Central memory CD8-positive, alpha-beta T cell (primary cell): ENCODE measurements around the gene KRT84.

Experiments
- ATAC-seq: fragments of 150-1000 bp; cut with Tn5 transposase; replicated peaks from 2 replicates; pipeline ENCODE4 v1.10.0; 2022; ENCODE audit warnings: mild to moderate bottlenecking, moderate FRiP score, moderate number of reproducible peaks; ENCODE audit not compliant: poor library complexity, severe bottlenecking; ENCODE audit errors: extremely low read depth
- DNase-seq, 2 donors: peaks; one replicate each; pipeline ENCODE4 v3.0.0; 2021; ENCODE audit warnings: low spot score in 2 of 2
- H3K27ac Mint-ChIP-seq: one replicate; pipeline ENCODE4 v1.8.0; 2022; ENCODE audit warnings: low read depth, mild to moderate bottlenecking, moderate library complexity, mixed read lengths
- H3K27me3 Mint-ChIP-seq: one replicate; pipeline ENCODE4 v1.8.0; 2022; ENCODE audit warnings: mixed read lengths
- H3K36me3 Mint-ChIP-seq: one replicate; pipeline ENCODE4 v1.8.0; 2022; ENCODE audit warnings: mild to moderate bottlenecking, moderate library complexity, mixed read lengths; ENCODE audit not compliant: insufficient read depth
- H3K4me1 Mint-ChIP-seq: one replicate; pipeline ENCODE4 v1.8.0; 2022; ENCODE audit warnings: mixed read lengths
- H3K4me3 Mint-ChIP-seq: one replicate; pipeline ENCODE4 v1.8.0; 2022; ENCODE audit warnings: mild to moderate bottlenecking, moderate library complexity, mixed read lengths
- H3K9me3 Mint-ChIP-seq: one replicate; pipeline ENCODE4 v1.8.0; 2022; ENCODE audit warnings: mixed read lengths

Gene KRT84

DNA sequence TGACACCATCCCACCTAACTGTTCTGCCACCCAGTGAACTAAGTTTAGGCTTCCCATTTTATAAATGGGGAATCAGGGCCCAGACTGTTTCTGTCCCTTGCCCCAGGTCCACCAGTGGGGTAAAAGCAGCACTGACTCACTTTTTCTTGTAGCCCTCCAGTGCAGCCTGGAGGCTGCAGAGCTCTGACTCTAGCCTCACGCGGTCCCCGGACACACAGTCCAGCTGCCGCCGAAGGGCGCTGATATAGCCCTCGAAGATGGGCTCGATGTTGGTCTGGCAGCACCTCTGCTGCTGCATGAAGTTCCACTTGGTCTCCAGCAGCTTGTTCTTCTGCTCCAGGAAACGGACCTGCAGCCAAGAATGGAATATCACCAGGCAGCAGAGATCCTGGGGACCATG, 18.1 kb upstream of the KRT84 start:
- no peak for DNase-seq
- H3K4me1 Mint-ChIP-seq = no peaks in the 10 kb centered on the region

DNA sequence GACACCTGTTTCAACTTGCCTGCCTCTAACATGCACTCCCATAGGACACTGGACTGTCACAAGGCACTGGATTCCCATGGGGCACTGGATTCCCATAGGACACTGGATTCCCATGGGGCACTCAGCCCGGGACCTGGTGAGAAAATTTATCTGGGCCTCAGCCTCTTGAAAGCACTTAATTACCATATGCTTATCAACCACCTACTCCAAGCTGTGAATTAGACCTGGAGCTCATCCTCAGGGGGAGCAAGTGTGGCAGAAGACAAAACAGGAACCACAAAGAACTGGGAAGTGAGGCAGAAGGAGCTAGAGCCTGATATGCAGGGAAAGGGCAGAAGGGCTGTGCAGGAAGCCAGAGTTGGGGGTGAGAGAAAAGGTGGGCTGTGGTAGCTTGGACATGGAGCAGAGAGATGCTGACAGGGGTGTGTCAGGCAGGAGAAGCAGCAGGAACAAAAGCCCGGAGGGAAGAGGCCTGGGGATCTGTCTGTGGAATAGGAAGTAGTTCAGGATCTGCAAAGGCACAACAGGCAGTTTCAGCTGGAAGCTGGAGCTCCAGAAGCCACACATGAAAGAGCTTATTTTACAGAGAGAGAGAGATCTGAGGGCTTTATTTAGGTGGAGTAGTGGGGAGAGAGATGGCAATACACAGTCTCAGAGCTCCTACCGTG, 17.6 kb upstream of the KRT84 start:
- Mint-ChIP-seq H3K36me3 (no peaks in the 10 kb centered on the region), H3K4me3 (no peak overlapping the region), H3K4me1 (no peaks in the 10 kb centered on the region), H3K27ac (no peak overlapping the region), H3K9me3 (no peaks in the 10 kb centered on the region), H3K27me3 (peaks cover 45% of the 10 kb centered on the region)
- ATAC-seq (no peak), DNase-seq (no peak)

More for the DNA sequence above, 18.1 kb upstream of the KRT84 start:
- Mint-ChIP-seq H3K27me3 (peaks cover 50% of the 10 kb centered on the region), H3K36me3 (no peaks in the 10 kb centered on the region), H3K9me3 (no peaks in the 10 kb centered on the region), H3K27ac (no peak overlapping the region), H3K4me3 (no peak overlapping the region)
- no peak for ATAC-seq

DNA sequence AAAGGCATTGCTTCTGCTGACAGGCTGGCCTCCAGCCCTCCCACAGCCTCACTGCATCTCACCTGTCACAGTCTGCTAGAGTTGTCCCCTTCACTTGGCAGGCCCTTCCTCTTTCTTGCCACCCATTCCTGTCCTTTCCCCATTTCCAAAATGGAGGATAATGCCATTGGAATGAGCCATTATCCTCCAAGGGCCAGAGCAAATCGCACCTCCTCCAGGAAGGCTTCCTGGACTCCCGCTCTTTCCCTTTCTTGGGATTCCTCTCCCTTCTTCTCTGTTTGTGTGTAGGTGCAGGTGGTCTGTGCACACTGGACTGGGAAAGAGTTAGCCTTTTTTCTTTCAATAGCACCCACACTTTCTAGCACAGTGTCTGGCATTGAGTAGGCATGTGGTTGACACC, 16.9 kb upstream of the KRT84 start:
- no peaks in the 10 kb centered on the region for H3K4me1 Mint-ChIP-seq
- H3K27ac Mint-ChIP-seq = no peak overlapping the region
- H3K9me3 Mint-ChIP-seq = no peaks in the 10 kb centered on the region
- DNase-seq = no peak
- no peak for ATAC-seq
- peaks cover 41% of the 10 kb centered on the region for H3K27me3 Mint-ChIP-seq
- no peak overlapping the region for H3K4me3 Mint-ChIP-seq
- H3K36me3 Mint-ChIP-seq = no peaks in the 10 kb centered on the region

DNA sequence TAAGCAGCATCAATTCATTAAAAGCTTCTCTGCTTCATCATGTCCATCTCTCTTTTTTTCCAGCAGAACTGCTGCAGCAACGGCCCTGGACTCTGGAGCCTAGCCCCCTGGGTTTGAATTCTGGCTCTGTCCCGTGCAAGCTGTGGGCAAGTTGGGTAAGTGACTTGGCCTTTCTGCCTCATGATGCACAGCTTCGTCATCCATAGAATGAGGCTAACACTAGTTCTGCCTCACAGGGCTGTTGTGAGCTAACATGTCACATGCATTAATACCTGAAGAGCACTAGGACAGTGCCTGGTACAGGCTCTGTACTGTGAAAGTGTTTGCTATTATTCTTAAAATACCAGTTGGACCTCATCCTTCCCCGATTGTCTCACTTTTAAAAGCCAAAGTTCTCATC, 16.5 kb upstream of the KRT84 start:
- Mint-ChIP-seq H3K9me3 (no peaks in the 10 kb centered on the region), H3K4me3 (no peak overlapping the region), H3K4me1 (no peaks in the 10 kb centered on the region), H3K36me3 (no peaks in the 10 kb centered on the region), H3K27ac (no peak overlapping the region), H3K27me3 (peaks cover 43% of the 10 kb centered on the region)
- DNase-seq (no peak), ATAC-seq (no peak)

DNA sequence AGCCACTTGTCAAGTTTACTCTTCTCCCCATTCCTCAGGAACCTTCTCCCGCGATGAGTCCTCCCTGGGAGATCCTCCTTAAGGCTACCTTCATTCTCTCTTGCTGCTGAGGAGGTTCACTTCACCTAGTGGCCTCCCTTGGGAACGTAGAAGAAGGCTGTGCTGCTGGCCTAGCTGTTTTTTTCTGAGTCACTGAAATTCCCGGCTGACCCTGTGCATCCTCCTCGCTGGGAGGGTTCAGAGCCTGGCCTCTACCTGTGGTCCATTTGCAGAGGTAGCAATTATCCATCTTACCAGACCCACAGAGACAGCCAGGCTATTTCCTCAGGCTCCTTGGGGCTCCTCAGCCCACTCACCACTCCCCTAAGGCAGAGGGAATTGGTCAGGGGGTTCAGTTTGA, 16.1 kb upstream of the KRT84 start:
- Mint-ChIP-seq H3K4me3 (no peak overlapping the region), H3K36me3 (no peaks in the 10 kb centered on the region), H3K9me3 (no peaks in the 10 kb centered on the region), H3K27ac (no peak overlapping the region), H3K4me1 (no peaks in the 10 kb centered on the region), H3K27me3 (peaks cover 47% of the 10 kb centered on the region)
- DNase-seq = no peak
- ATAC-seq = no peak

DNA sequence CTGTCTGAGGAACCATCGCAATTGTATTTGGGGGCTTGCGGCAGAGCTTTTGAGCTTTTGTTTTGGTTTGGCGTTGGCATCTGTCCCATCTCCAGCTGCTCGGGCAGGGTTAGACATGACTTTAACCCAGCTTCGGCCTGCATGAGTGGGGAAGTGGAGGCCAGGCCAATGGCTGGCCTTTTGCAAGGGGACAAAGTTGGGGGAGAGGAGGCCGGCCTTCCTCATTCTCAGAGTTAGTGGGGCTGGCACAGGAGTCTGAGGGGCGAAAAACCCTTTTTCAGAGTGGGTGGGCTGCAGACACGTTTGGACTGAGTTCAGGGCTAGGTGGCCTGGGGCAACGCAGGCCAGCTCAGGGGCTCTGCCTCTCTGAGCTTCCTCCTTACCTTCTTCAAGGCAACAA, 15.5 kb upstream of the KRT84 start:
- ATAC-seq (no peak), DNase-seq (no peak)
- Mint-ChIP-seq H3K9me3 (no peaks in the 10 kb centered on the region), H3K27ac (no peak overlapping the region), H3K4me3 (no peak overlapping the region), H3K4me1 (no peaks in the 10 kb centered on the region), H3K27me3 (peaks cover 52% of the 10 kb centered on the region), H3K36me3 (no peaks in the 10 kb centered on the region)

DNA sequence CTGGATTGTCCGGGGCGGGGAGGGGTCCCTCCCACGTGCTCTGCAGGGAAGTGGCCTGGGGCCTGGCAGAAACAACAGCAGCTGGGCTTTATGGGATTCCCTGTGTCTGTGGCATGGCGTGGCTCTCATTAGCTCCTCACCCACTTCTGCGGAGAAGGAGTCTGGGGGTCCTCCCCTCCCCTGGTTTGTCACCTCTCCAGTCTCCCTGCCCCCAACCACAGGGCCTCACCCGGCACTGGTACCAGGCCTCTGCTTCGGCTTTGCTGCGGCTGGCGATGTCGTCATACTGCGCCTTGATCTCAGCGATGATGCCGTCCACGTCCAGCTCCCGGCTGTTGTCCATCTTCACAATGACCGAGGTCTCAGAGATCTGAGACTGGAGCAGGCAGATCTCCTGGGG, 14.3 kb upstream of the KRT84 start:
- H3K36me3 Mint-ChIP-seq = no peaks in the 10 kb centered on the region
- H3K4me3 Mint-ChIP-seq = no peak overlapping the region
- H3K27ac Mint-ChIP-seq = no peak overlapping the region
- no peaks in the 10 kb centered on the region for H3K9me3 Mint-ChIP-seq
- ATAC-seq (no peak), DNase-seq (no peak)
- H3K27me3 Mint-ChIP-seq = peaks cover 64% of the 10 kb centered on the region
- H3K4me1 Mint-ChIP-seq = no peaks in the 10 kb centered on the region

DNA sequence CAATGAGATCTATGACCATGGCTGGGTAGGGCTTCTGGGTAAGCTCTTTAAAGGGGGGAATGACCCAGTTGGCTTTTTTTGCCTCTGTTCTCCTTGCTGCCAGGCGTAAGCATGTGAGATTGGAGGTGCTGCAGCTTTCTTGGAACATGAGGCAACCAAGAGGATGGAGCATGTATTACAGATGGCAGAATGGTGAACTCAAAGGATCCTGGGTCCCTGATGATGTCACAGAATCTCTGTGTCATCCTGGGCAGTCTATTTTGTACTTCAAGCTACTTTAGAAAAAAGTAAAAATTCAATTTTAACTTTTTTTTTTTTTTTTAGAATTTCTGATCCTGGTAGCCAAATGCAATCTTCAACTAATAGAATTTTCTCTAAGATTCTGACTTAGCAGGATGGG, 12.7 kb upstream of the KRT84 start:
- DNase-seq (no peak), ATAC-seq (no peak)
- no peak overlapping the region for H3K4me3 Mint-ChIP-seq
- no peaks in the 10 kb centered on the region for H3K36me3 Mint-ChIP-seq
- H3K4me1 Mint-ChIP-seq = no peaks in the 10 kb centered on the region
- no peak overlapping the region for H3K27ac Mint-ChIP-seq
- no peaks in the 10 kb centered on the region for H3K9me3 Mint-ChIP-seq
- peaks cover 72% of the 10 kb centered on the region for H3K27me3 Mint-ChIP-seq

DNA sequence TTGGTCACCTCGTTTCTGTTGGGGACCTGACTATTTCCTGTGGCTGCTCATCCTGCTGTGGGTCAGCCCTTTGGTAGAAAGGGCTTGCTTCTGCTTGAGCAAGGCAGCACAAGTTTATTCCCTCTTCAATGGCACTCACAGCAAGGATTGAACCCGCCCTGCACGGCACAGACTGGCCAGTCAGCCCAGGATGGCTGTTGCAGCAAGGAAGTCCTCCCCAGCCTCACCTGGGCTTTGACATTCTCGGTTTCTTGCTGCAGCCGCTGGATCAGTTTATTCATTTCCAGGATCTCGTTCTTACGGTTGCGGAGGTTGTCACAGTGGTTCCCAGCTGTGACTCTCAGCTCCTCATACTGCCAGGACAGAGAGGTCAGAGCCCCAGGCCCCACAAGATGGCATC, 11.2 kb upstream of the KRT84 start:
- no peak for ATAC-seq
- Mint-ChIP-seq H3K4me3 (no peak overlapping the region), H3K9me3 (no peaks in the 10 kb centered on the region), H3K27ac (no peak overlapping the region), H3K36me3 (no peaks in the 10 kb centered on the region), H3K27me3 (peaks cover 59% of the 10 kb centered on the region), H3K4me1 (no peaks in the 10 kb centered on the region)
- no peak for DNase-seq

DNA sequence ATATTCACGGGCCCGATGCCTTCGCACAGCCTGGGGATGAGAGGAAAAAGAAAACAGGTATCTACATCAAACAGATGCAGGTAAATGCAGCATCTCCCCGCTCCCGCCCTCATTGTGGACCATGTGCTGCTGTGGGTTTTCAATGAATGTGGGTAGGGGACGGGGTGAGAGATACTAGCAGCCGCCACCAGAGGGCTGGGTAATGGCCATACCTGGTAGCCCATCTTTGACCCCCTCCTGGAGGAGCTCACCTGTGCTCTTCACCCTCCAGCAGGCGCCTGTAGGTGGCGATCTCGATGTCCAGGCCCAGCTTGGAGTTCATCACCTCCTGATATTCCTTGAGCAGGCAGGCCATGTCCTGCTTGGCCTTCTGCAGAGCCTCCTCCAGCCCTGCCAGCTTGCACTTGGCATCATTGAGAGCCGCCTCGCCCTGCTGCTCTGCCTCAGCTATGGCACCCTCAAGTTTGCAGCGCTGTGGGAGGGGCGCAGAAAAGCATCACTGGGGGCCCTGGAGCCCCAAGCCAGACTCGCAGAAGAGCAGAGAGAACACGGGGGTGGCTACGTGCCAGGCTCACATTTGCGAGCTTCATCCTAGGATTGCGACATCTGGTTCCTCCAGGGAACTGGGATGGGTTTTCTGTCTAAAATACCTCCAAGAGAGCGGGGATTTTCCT, 10.4 kb upstream of the KRT84 start:
- no peak for ATAC-seq
- Mint-ChIP-seq H3K27me3 (peaks cover 56% of the 10 kb centered on the region), H3K9me3 (no peaks in the 10 kb centered on the region), H3K4me3 (no peak overlapping the region), H3K27ac (no peak overlapping the region), H3K36me3 (no peaks in the 10 kb centered on the region), H3K4me1 (no peaks in the 10 kb centered on the region)
- DNase-seq = no peak

DNA sequence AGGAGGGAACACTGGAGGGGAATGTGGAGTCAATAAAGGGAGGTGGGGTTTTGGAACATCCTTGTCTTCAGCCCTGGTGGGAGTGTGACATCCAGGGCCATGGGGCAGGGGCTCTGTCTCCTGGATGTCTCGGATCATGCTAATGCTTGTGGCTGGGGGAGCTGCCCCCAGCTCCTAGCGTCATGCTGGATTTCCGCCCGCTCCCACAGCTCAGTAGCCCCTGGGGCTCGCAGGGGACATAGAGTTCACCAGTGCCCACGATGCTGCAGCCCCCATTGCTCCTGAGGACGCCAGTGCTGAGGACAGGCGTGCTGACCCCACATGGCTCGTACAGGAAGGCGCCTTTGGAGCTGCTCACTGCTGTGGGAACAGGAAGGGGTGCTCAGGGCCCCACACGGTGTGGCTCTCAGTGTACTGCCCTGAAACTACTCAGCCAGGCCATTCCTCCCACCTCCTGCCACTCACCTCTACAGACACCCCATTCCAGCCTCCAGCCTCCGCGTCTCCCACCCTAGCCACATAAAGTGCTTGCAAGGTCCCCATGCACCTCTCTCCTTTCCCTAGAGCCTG, 9.5 kb upstream of the KRT84 start:
- no peak overlapping the region for H3K4me3 Mint-ChIP-seq
- H3K27ac Mint-ChIP-seq = no peak overlapping the region
- peaks cover 46% of the 10 kb centered on the region for H3K27me3 Mint-ChIP-seq
- ATAC-seq = no peak
- no peaks in the 10 kb centered on the region for H3K4me1 Mint-ChIP-seq
- no peaks in the 10 kb centered on the region for H3K9me3 Mint-ChIP-seq
- no peaks in the 10 kb centered on the region for H3K36me3 Mint-ChIP-seq
- DNase-seq = no peak

DNA sequence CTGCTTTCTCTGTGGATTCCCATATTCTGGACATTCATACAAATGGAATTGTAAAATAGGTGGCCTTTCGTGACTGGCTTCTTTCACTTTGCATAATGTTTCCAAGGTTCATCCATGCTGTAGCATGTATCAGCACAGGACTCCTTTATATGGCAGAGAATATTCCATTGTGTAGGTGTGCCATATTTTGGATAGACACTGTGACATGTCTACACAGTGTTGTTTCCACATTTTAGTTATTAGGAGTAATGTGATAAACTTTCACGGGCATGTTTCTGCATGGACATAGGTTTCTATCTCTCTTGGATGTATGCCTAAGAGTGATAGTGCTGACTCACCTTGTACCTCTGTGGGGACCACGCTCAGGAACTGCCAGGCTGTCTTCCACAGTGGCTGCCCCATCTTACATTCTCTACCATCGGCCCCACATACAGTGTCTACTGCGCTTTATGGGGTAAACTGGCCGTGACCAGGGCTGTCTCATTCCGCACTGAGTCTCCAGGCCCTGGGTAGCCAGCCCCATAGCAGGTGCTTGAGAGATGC, 7.1 kb upstream of the KRT84 start:
- Mint-ChIP-seq H3K4me3 (no peak overlapping the region), H3K4me1 (no peaks in the 10 kb centered on the region), H3K9me3 (no peaks in the 10 kb centered on the region), H3K27ac (no peak overlapping the region), H3K27me3 (peaks cover 36% of the 10 kb centered on the region), H3K36me3 (no peaks in the 10 kb centered on the region)
- ATAC-seq = no peak
- no peak for DNase-seq

DNA sequence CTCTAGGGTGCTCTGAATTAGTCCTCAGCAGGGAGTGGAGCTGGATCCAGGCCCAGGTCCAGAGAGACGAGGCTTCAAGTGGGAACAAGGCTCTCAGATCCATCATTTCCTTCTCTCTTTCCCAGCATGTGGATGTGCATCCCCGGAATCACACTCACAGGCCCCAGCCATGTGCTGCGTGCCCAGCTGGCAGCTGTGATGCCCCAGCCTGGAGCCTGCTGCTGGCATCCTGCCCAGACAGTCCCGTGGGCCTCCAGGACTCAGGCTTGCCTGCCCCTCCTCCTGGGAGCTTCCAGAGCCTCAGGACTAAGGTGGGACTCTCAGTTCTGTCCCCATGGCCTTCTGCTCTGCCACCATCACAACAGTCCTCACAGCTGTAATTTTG, 6.2 kb upstream of the KRT84 start:
- H3K4me1 Mint-ChIP-seq = no peaks in the 10 kb centered on the region
- H3K27ac Mint-ChIP-seq = no peak overlapping the region
- no peaks in the 10 kb centered on the region for H3K36me3 Mint-ChIP-seq
- peaks cover 26% of the 10 kb centered on the region for H3K27me3 Mint-ChIP-seq
- no peak overlapping the region for H3K4me3 Mint-ChIP-seq
- DNase-seq (no peak), ATAC-seq (no peak)
- no peaks in the 10 kb centered on the region for H3K9me3 Mint-ChIP-seq
